Progenitor cell of endocrine pancreas (in vitro differentiated cells): ENCODE data around the gene TECPR2. TPM values are rescaled to one million over a fixed set of nuclear protein-coding genes. Genes with fewer than 3 reads are reported as not detected.
"Not testable (repeated sequence)": the region's sequence is repeated elsewhere in the genome, so short reads cannot be mapped to it uniquely, and the experiment has no call there.

Source experiments
- DNase-seq: peaks from one replicate; pipeline ENCODE4 v3.0.0; 2021; ENCODE audit warnings: low spot score; ENCODE audit not compliant: unreplicated experiment
- H3K27ac Mint-ChIP-seq: 2 replicates; pipeline ENCODE4 v1.8.0; 2021; ENCODE audit warnings: mild to moderate bottlenecking, moderate library complexity, mixed read lengths
- H3K27me3 Mint-ChIP-seq: 2 replicates; pipeline ENCODE4 v1.8.0; 2021; ENCODE audit warnings: mixed read lengths
- H3K36me3 Mint-ChIP-seq: 2 replicates; pipeline ENCODE4 v1.8.0; 2022; ENCODE audit warnings: mixed read lengths; ENCODE audit not compliant: insufficient read depth
- H3K4me1 Mint-ChIP-seq: 2 replicates; pipeline ENCODE4 v1.8.0; 2021; ENCODE audit warnings: low read depth, mixed read lengths
- H3K4me3 Mint-ChIP-seq: 2 replicates; pipeline ENCODE4 v1.8.0; 2021; ENCODE audit warnings: low read depth, mild to moderate bottlenecking, moderate library complexity, mixed read lengths
- H3K9me3 Mint-ChIP-seq: 2 replicates; pipeline ENCODE4 v1.8.0; 2021; ENCODE audit warnings: low read depth, mixed read lengths
- CTCF ChIP-seq: fragments of 200-600 bp; sonication (generic); IDR thresholded peaks from one replicate; pipeline ENCODE4 v1.5.0; 2021; ENCODE audit warnings: antibody characterized with exemption, mild to moderate bottlenecking; ENCODE audit not compliant: unreplicated experiment
- total RNA-seq: library from RNA; stranded (reverse); gene quantifications from 2 replicates; pipeline ENCODE4 v1.2.1, GENCODE V29; 2021

TECPR2 gene
- total RNA-seq, 1 donor from 2014 or later, result 34.2 TPM

- Mint-ChIP-seq H3K27me3 (no peaks in the 10 kb centered on the region), H3K4me1 (no peaks in the 10 kb centered on the region), H3K27ac (no peak overlapping the region), H3K4me3 (no peak overlapping the region), H3K36me3 (peaks cover 16% of the 10 kb centered on the region), H3K9me3 (no peaks in the 10 kb centered on the region)
- TF ChIP-seq CTCF, result no peak
- no peak for DNase-seq
Observed at GRCh38 chr14:102351023-102351422, 11.7 kb upstream of the TECPR2 start.

- not testable (repeated sequence) for H3K4me1 Mint-ChIP-seq, H3K4me3 Mint-ChIP-seq, DNase-seq, H3K27me3 Mint-ChIP-seq, H3K9me3 Mint-ChIP-seq, H3K27ac Mint-ChIP-seq
- H3K36me3 Mint-ChIP-seq, result peaks cover 16% of the 10 kb centered on the region
Observed at GRCh38 chr14:102351593-102351992, 11.1 kb upstream of the TECPR2 start.

GRCh38 chr14:102352213-102352612 is 10.5 kb upstream of the TECPR2 start:
- no peaks in the 10 kb centered on the region for H3K4me1 Mint-ChIP-seq
- no peak overlapping the region for H3K4me3 Mint-ChIP-seq
- H3K36me3 Mint-ChIP-seq, result peaks cover 19% of the 10 kb centered on the region
- no peak overlapping the region for H3K27ac Mint-ChIP-seq
- TF ChIP-seq CTCF, result no peak
- no peaks in the 10 kb centered on the region for H3K9me3 Mint-ChIP-seq
- H3K27me3 Mint-ChIP-seq, result no peaks in the 10 kb centered on the region
- DNase-seq, result no peak

- Mint-ChIP-seq H3K27ac (no peak overlapping the region), H3K27me3 (no peaks in the 10 kb centered on the region), H3K9me3 (no peaks in the 10 kb centered on the region), H3K36me3 (peaks cover 20% of the 10 kb centered on the region), H3K4me1 (no peaks in the 10 kb centered on the region), H3K4me3 (no peak overlapping the region)
- TF ChIP-seq CTCF, result no peak
- DNase-seq, result no peak
Observed at GRCh38 chr14:102353126-102353619, 9.6 kb upstream of the TECPR2 start.

DNA sequence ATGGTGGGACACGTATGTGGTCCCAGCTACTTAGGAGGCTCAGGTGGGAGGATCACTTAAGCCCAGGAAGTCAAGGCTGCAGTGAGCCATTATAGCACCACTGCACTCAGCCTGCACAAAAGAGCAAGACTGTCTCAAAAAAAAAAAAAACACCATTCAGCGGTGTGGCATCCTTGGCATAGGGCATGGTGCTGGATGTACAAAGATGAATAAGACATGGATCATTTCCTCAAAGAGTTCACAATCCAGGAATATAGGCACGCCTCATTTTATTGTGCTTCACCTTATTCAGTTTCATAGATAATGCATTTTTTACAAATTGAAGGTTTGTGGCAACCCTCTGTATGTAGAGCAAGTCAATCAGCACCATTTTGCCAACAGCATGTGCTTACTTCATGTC is 6.5 kb upstream of the TECPR2 start:
- peaks cover 3% of the 10 kb centered on the region for H3K4me1 Mint-ChIP-seq
- no peak overlapping the region for H3K4me3 Mint-ChIP-seq
- DNase-seq, result no peak
- no peaks in the 10 kb centered on the region for H3K9me3 Mint-ChIP-seq
- no peak overlapping the region for H3K27ac Mint-ChIP-seq
- no peaks in the 10 kb centered on the region for H3K27me3 Mint-ChIP-seq
- peaks cover 11% of the 10 kb centered on the region for H3K36me3 Mint-ChIP-seq
- no peak for TF ChIP-seq CTCF

DNA sequence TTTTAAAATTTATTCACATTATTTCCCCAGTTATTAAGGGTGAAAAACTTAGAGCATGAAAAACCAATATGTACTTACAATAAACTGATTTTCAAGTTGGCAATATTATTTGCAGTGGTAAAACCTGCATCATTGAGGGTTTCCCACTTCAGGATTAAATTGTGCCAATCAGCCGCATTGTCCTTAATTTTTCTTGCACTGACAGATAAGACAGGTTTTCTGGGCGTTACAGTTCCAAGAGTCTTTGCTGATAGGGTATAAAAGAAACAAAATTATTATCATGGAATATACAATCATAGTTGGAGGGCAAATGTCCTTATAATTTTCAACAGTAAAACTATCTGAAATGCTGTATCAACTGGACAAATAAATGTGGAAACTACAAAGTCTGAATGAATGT is 3.4 kb upstream of the TECPR2 start:
- H3K4me3 Mint-ChIP-seq, result no peak overlapping the region
- no peaks in the 10 kb centered on the region for H3K27me3 Mint-ChIP-seq
- H3K4me1 Mint-ChIP-seq, result peaks cover 15% of the 10 kb centered on the region
- no peak for TF ChIP-seq CTCF
- peaks cover 8% of the 10 kb centered on the region for H3K36me3 Mint-ChIP-seq
- DNase-seq, result no peak
- no peak overlapping the region for H3K27ac Mint-ChIP-seq
- no peaks in the 10 kb centered on the region for H3K9me3 Mint-ChIP-seq
